PC-3 (cell line): ENCODE measurements around the gene FAM107A. TPM values are rescaled to one million over a fixed set of nuclear protein-coding genes. Genes with fewer than 3 reads are reported as not detected.

ENCODE experiments used
- ATAC-seq: fragments of 200-7000 bp; cut with Tn5 transposase; 2 replicates; pipeline ENCODE4 v1.9.1; 2020; ENCODE audit warnings: mild to moderate bottlenecking, moderate library complexity
- BruUV-seq: library from RNA; stranded (reverse); fragments of 400-500 nt; replicated peaks from 2 replicates; lab custom pipeline; 2021; lab: Mats Ljungman, UMichigan
- CTCF ChIA-PET: fragments of 300-600 bp; sonication (Branson Sonifier 250); formaldehyde crosslinking; loops from one replicate; lab custom pipeline; 2022; ENCODE audit warnings: antibody characterized with exemption; lab: Charles Lee
- POLR2A ChIA-PET: fragments of 300-600 bp; sonication (Branson Sonifier 250); formaldehyde crosslinking; loops from one replicate; lab custom pipeline; 2022; ENCODE audit warnings: antibody characterized with exemption; ENCODE audit not compliant: unreplicated experiment; lab: Charles Lee
- DNase-seq: peaks from one replicate; pipeline ENCODE4 v3.0.0-alpha.2; 2015
- H2AFZ ChIP-seq: fragments of 300-600 bp; sonication (generic); 2 replicates; pipeline ENCODE4 v1.6.0; 2016; ENCODE audit warnings: antibody characterized with exemption, low read length
- H3F3A ChIP-seq: fragments of 300-600 bp; sonication (generic); one replicate; pipeline ENCODE4 v1.6.0; 2017; ENCODE audit warnings: antibody characterized with exemption, low read length, control low read depth, mild to moderate bottlenecking; ENCODE audit not compliant: unreplicated experiment
- H3K27ac ChIP-seq: fragments of 300-600 bp; sonication (generic); 2 replicates; pipeline ENCODE4 v1.5.1; 2016; ENCODE audit warnings: mild to moderate bottlenecking, low read length
- H3K27me3 ChIP-seq: fragments of 300-600 bp; sonication (generic); 2 replicates; pipeline ENCODE4 v1.6.1; 2016; ENCODE audit warnings: low read length, mixed read lengths
- H3K36me3 ChIP-seq: fragments of 300-600 bp; sonication (generic); 2 replicates; pipeline ENCODE4 v1.6.1; 2016; ENCODE audit warnings: low read depth, mixed run types, low read length, mixed read lengths
- H3K4me1 ChIP-seq: fragments of 300-600 bp; sonication (generic); 2 replicates; pipeline ENCODE4 v1.5.1; 2016; ENCODE audit warnings: low read length; ENCODE audit not compliant: insufficient read depth
- H3K4me2 ChIP-seq: fragments of 300-600 bp; sonication (generic); 2 replicates; pipeline ENCODE4 v1.6.0; 2016; ENCODE audit warnings: low read length
- H3K4me3 ChIP-seq: fragments of 300-600 bp; sonication (generic); 2 replicates; pipeline ENCODE4 v1.5.1; 2016; ENCODE audit warnings: mild to moderate bottlenecking, low read length, mixed read lengths
- H3K79me2 ChIP-seq: fragments of 300-600 bp; sonication (generic); 2 replicates; pipeline ENCODE4 v1.6.1; 2017; ENCODE audit warnings: low read length, mixed read lengths
- H3K9ac ChIP-seq: fragments of 300-600 bp; sonication (generic); 2 replicates; pipeline ENCODE4 v1.6.0; 2016; ENCODE audit warnings: mild to moderate bottlenecking, low read length
- H3K9me2 ChIP-seq: fragments of 300-600 bp; sonication (generic); replicated peaks from 2 replicates; pipeline ENCODE4 v1.6.1; 2016; ENCODE audit warnings: mixed run types, low read length, mixed read lengths
- H3K9me3 ChIP-seq: fragments of 300-600 bp; sonication (generic); 2 replicates; pipeline ENCODE4 v1.6.1; 2016; ENCODE audit warnings: low read length, mixed read lengths
- H4K20me1 ChIP-seq: fragments of 300-600 bp; sonication (generic); 2 replicates; pipeline ENCODE4 v1.6.1; 2016; ENCODE audit warnings: low read length, mixed read lengths
- EZH2 ChIP-seq: fragments of 300-600 bp; sonication (generic); IDR thresholded peaks from one replicate; pipeline ENCODE4 v1.6.1; 2017; ENCODE audit warnings: antibody characterized with exemption, mild to moderate bottlenecking, low read length; ENCODE audit not compliant: unreplicated experiment
- EZH2phosphoT487 ChIP-seq: fragments of 300-600 bp; sonication (generic); IDR thresholded peaks from 2 replicates; pipeline ENCODE4 v1.6.1; 2018; ENCODE audit warnings: mild to moderate bottlenecking, antibody characterized with exemption, low read length, borderline replicate concordance
- intact Hi-C: fragments of 100-400 bp; cut with micrococcal nuclease; formaldehyde crosslinking; loops from 2 replicates; pipeline ENCODE4 v1.9.0; 2023
- total RNA-seq: library from RNA; depleted of rRNA; stranded (reverse); fragments of >200 nt; gene quantifications from 2 replicates; pipeline ENCODE4 v1.2.3, GENCODE V29; 2014
- TF ChIP-seq, protein P1 (sequence below): fragments of 300-600 bp; sonication (generic); conservative IDR thresholded peaks from 2 replicates; pipeline ENCODE4 v1.5.1; 2017; ENCODE audit warnings: antibody characterized with exemption, low read depth, mild to moderate bottlenecking, low read length

Gene FAM107A
- total RNA-seq, 1 experiment from 2014 or later: 0.07 TPM

- H3F3A ChIP-seq: no peaks in the 10 kb centered on the region
- no peaks in the 10 kb centered on the region for H3K9me2 ChIP-seq
- H3K9me3 ChIP-seq: no peaks in the 10 kb centered on the region
- intact Hi-C loops: no loop called here
- no peaks in the 10 kb centered on the region for H4K20me1 ChIP-seq
- CTCF ChIA-PET: no interaction called here
- no peak for ATAC-seq
- no peaks in the 10 kb centered on the region for H3K79me2 ChIP-seq
- no peaks in the 10 kb centered on the region for H3K36me3 ChIP-seq
- no peak overlapping the region for H3K9ac ChIP-seq
- H3K4me3 ChIP-seq: no peak overlapping the region
- POLR2A ChIA-PET: no interaction called here
- no TSS peak for BruUV-seq
- no peaks in the 10 kb centered on the region for H3K27me3 ChIP-seq
- H3K4me1 ChIP-seq: peaks cover 7% of the 10 kb centered on the region; the same call in 1 of the 2 replicates
- no peak for DNase-seq
- TF ChIP-seq, protein P1, sequence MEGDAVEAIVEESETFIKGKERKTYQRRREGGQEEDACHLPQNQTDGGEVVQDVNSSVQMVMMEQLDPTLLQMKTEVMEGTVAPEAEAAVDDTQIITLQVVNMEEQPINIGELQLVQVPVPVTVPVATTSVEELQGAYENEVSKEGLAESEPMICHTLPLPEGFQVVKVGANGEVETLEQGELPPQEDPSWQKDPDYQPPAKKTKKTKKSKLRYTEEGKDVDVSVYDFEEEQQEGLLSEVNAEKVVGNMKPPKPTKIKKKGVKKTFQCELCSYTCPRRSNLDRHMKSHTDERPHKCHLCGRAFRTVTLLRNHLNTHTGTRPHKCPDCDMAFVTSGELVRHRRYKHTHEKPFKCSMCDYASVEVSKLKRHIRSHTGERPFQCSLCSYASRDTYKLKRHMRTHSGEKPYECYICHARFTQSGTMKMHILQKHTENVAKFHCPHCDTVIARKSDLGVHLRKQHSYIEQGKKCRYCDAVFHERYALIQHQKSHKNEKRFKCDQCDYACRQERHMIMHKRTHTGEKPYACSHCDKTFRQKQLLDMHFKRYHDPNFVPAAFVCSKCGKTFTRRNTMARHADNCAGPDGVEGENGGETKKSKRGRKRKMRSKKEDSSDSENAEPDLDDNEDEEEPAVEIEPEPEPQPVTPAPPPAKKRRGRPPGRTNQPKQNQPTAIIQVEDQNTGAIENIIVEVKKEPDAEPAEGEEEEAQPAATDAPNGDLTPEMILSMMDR: no peak
- no peak for TF ChIP-seq EZH2phosphoT487
- TF ChIP-seq EZH2: no peak
- H2AFZ ChIP-seq: no peak overlapping the region
- no peak overlapping the region for H3K4me2 ChIP-seq
- no peak overlapping the region for H3K27ac ChIP-seq
Observed at GRCh38 chr3:58556761-58557221, 20.4 kb downstream of the FAM107A start.

GRCh38 chr3:58556001-58556400, 21.2 kb downstream of the FAM107A start:
- Histone ChIP-seq H3K36me3 (no peaks in the 10 kb centered on the region), H3K27ac (no peak overlapping the region), H4K20me1 (no peaks in the 10 kb centered on the region), H3K4me3 (no peak overlapping the region), H3K79me2 (no peaks in the 10 kb centered on the region), H3K9ac (no peak overlapping the region), H3K27me3 (no peaks in the 10 kb centered on the region), H3K9me3 (no peaks in the 10 kb centered on the region), H2AFZ (no peak overlapping the region), H3K9me2 (no peaks in the 10 kb centered on the region), H3K4me2 (no peak overlapping the region), H3F3A (no peaks in the 10 kb centered on the region), H3K4me1 (peaks cover 5% of the 10 kb centered on the region; the same call in 1 of the 2 replicates)
- DNase-seq (no peak), ATAC-seq (no peak)
- no TSS peak for BruUV-seq
- POLR2A ChIA-PET: interaction anchor here (0.6 kb wide), 2 partner anchors 28 to 249 kb away, joined by 3 to 14 read pairs; partner anchors contain the start of gene HTD2
- CTCF ChIA-PET: no interaction called here
- intact Hi-C loops: no loop called here
- no peak for TF ChIP-seq EZH2
- TF ChIP-seq, protein P1: no peak
- no peak for TF ChIP-seq EZH2phosphoT487

GRCh38 chr3:58555203-58555602, 22.0 kb downstream of the FAM107A start:
- Histone ChIP-seq H2AFZ (no peak overlapping the region), H3K9me2 (no peaks in the 10 kb centered on the region), H3F3A (no peaks in the 10 kb centered on the region), H3K27me3 (no peaks in the 10 kb centered on the region), H3K4me1 (no peaks in the 10 kb centered on the region), H4K20me1 (no peaks in the 10 kb centered on the region), H3K9ac (no peak overlapping the region), H3K4me3 (no peak overlapping the region), H3K27ac (no peak overlapping the region), H3K79me2 (no peaks in the 10 kb centered on the region), H3K4me2 (no peak overlapping the region), H3K9me3 (no peaks in the 10 kb centered on the region), H3K36me3 (no peaks in the 10 kb centered on the region)
- CTCF ChIA-PET: no interaction called here
- no peak for TF ChIP-seq EZH2phosphoT487
- TF ChIP-seq, protein P1: no peak
- TF ChIP-seq EZH2: no peak
- BruUV-seq: no TSS peak
- intact Hi-C loops: no loop called here
- DNase-seq: no peak
- ATAC-seq: no peak
- POLR2A ChIA-PET: no interaction called here
